HEK293T (cell line): ENCODE results near the gene AIRE.

Experiments
- BHLHE40 ChIP-seq: fragments of 450-650 bp; IDR thresholded peaks from 2 replicates; pipeline ENCODE4 v1.6.1; 2016; ENCODE audit warnings: mild to moderate bottlenecking, moderate library complexity, borderline replicate concordance
- FOXK2 ChIP-seq: fragments of 450-650 bp; IDR thresholded peaks from 2 replicates; pipeline ENCODE4 v1.6.1; 2016; ENCODE audit warnings: mild to moderate bottlenecking
- LEF1 ChIP-seq: fragments of 450-650 bp; IDR thresholded peaks from 2 replicates; pipeline ENCODE4 v1.6.1; 2017; ENCODE audit warnings: mild to moderate bottlenecking, borderline replicate concordance
- SP1 ChIP-seq: fragments of 450-650 bp; IDR thresholded peaks from 2 replicates; pipeline ENCODE4 v1.6.1; 2017
- TF ChIP-seq, protein P1 (sequence below): fragments of 450-650 bp; IDR thresholded peaks from 2 replicates; pipeline ENCODE4 v1.6.1; 2016

DNA sequence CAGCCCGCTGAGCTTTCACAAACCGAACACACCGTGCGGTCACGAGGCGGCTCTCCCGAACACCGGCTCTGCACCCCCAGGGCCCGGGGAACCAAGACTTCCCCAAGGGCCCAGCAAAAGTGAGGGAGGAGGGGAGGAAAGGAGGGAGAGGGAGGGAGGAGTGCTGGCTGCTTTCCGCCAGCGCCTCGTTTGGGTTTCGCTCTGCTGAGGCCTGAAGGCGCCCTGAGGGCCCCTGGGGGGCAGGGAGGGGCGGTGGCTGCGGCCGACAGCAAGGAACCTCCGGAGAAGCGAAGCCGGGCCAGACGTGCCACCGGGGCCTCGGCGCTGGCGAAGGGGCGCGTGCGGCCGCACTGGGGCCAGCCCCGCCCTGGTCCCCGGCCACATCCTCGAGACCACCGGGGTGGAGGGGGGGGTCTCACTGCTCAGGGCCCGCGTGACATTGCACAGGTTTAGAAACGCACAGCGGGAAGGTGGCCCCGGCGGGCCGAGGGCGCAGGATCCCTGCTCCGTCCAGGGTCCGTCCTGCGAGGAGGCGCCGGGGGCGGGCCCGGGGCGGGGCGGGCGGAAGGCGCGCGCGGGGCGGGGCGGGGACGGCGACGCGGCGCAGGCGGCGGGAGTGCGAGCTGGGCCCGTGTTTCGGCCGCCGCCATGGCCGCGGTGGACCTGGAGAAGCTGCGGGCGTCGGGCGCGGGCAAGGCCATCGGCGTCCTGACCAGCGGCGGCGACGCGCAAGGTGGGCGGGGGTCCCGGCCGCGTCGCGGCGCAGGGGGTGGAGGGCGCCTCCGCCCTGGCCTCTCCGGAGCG, 14.0 kb downstream of the AIRE start, which contains the start of gene PFKL:
- TF ChIP-seq LEF1 (no peak), FOXK2 (no peak), BHLHE40 (no peak), SP1 (no peak)
- TF ChIP-seq, protein P1, sequence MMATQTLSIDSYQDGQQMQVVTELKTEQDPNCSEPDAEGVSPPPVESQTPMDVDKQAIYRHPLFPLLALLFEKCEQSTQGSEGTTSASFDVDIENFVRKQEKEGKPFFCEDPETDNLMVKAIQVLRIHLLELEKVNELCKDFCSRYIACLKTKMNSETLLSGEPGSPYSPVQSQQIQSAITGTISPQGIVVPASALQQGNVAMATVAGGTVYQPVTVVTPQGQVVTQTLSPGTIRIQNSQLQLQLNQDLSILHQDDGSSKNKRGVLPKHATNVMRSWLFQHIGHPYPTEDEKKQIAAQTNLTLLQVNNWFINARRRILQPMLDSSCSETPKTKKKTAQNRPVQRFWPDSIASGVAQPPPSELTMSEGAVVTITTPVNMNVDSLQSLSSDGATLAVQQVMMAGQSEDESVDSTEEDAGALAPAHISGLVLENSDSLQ, result no peak
